SK-MEL-5 (cell line): Measurements from ENCODE around the gene TRAPPC10. TPM values are rescaled to one million over a fixed set of nuclear protein-coding genes. Genes with fewer than 3 reads are reported as not detected.
"Not testable (repeated sequence)": the region's sequence is repeated elsewhere in the genome, so short reads cannot be mapped to it uniquely, and the experiment has no call there.

Source experiments
- DNase-seq: peaks from one replicate; pipeline ENCODE4 v3.0.0-alpha.2; 2016; ENCODE audit warnings: low read depth, low spot score
- in situ Hi-C: cut with HindIII; loops from 2 replicates; pipeline ENCODE4 v1.10.0; 2016; ENCODE audit warnings: low sequenced_read_pairs, high pct_unique_total_duplicates, low pct_unique_long_range_greater_than_20kb
- total RNA-seq: library from RNA; depleted of rRNA; stranded (reverse); fragments of >200 nt; shearing (Covaris generic); gene quantifications from 2 replicates; pipeline ENCODE4 v1.2.3, GENCODE V29; 2014

TRAPPC10 gene
- total RNA-seq, 1 experiment from 2014 or later, result 24.3 TPM

DNA sequence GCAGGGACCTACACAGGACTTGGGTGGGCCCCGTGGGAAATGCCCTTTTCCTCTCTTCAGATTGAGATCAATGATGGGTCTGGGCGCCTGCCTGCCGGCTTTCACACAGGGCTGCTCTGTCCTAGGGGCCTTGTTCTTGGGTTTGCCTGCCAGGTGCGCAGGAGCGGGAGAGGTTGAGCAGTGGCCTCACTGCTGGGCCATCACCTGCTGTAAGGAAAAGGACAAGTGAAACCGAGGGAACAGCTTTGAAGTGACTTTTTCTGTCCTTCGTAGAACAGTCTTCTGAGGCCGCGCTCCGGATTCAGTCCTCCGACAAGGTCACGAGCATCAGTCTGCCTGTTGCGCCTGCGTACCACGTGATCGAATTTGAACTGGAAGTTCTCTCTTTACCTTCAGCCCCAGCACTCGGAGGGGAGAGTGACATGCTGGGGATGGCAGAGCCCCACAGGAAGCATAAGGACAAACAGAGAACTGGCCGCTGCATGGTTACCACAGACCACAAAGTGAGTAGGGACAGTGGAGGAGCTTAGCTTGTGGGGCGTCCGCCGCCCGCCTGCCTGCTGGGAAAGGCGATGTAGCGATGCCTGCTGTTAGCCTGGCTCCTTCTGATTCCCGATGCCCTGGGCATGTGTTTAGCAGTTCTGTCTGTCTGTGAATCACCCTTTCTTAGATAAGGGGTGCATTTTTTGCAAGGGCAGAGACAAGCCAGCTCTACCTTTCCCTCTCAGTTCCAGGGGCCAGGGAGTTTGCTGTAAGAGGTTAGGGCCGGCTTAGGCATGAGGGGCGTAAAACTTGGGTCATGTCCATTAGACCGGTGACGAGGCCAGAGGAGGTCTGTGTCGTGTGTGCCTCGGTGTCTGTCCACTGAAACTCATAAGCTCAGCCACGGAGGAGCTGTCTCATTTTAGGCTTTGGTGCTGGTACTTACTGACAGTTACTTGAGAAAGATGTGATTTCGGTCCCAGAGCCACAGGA is 75.6 kb downstream of the TRAPPC10 start:
- in situ Hi-C loops, result no loop called here
- DNase-seq, result no peak

DNA sequence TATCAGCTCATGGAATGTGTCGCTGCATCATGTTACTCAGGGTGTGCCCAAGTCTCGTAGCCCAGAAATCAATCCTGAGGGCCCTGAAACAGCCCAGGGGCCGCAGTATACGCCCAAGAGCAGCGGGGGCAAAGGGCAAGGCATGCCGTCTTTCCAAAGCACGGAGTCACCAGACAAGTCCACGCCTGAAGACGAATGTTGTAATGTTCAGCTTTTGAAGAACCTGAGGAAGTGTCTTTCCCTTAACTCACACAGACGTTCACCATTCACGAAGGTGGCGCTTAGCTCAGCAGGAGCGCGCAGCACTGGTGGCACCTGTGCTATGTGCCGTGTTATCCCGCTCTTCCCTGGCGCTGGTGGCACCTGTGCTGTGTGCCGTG is 76.3 kb downstream of the TRAPPC10 start:
- in situ Hi-C loops, result no loop called here

DNA sequence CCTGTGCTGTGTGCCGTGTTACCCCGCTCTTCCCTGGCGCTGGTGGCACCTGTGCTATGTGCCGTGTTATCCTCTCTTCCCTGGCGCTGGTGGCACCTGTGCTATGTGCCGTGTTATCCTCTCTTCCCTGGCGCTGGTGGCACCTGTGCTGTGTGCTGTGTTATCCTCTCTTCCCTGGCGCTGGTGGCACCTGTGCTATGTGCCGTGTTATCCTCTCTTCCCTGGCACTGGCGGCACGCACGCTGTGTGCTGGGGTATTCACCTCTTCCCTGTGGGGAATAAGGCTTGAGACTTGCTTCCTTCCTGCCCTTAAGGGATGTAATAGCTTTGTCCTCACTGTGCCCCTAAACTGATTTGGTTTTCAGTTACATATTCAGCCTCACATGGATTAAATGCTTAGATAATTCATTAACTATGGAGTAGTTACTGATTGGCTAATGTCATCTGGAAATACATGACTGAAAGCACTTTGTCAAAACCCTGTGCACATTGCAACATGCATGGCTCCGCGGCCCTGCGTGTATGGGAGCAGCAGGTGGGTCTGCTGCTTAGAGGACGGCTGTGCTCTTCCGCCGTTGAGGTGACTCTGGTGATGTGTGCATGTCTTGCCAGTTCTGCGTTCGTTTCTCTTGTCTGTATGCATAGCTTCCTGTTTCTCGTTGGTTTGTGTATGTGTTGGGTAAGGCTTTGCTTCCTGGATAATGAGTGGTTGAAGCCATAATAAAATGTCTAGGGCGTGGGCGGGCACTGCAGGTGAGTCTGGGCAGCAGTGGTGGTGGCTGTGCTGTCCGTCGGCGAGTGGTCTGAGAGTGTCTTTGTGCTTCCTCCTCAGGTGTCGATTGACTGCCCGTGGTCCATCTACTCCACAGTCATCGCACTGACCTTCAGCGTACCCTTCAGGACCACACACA is 77.1 kb downstream of the TRAPPC10 start:
- in situ Hi-C loops, result no loop called here
- no peak for DNase-seq

More for the DNA sequence above, 76.3 kb downstream of the TRAPPC10 start:
- no peak for DNase-seq

DNA sequence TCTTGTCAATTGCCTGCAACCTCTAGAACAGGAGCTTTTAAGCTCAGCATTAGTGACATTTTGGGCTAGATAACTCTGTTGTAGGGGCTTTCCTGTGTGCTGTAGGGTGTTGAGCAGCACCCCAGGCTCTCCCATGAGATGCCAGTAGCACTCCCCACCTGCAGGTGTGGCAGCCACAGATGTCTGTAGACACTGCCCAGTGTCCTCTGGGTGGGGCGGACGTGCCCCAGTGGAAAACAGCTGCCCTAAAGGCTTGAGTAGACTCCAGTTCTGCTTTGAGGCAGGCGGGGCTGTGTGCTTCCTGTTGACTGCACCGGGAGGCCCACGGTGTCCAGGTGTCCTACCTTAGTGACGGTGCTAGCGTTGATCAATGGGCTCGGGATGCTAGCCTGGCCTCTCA is 78.2 kb downstream of the TRAPPC10 start:
- DNase-seq, result no peak
- in situ Hi-C loops, result no loop called here

DNA sequence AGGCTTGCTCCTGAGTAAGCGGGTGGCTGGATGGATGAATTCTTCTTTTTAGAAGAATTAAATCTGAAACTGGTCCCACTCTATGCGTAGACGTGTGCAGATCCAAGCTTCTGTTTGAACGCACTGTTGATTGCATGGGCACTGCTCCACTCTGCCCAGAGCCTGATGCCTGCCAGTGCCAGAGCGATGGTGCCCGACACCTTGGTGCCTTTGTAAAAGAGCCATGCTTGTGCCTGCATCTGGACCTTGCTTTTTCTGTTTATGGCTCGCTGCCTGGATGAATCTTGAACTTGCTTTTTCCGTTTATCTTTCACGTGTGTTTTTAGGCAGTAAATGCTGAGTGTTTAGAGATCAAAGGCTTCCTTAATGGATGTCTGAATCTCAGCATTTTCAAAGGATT is 80.1 kb downstream of the TRAPPC10 start:
- in situ Hi-C loops, result no loop called here
- no peak for DNase-seq

DNA sequence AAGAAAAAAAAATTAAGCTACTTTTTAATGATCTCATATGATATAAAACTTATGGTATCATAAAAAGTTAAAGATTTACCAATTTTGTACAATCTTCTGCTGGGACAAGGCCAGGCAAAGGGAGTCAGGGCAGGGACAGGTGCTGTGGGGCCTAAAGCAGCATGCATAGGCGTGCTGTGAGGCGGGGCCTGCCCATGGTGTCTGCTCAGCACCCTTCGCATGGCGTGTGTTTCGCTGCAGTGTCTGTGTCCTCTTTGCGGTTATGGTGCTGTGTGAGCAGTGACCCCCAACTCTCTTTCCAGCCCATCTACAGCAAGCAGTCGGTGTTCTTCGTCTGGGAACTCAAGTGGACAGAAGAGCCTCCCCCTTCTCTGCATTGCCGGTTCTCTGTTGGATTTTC is 81.7 kb downstream of the TRAPPC10 start:
- in situ Hi-C loops, result no loop called here
- no peak for DNase-seq

DNA sequence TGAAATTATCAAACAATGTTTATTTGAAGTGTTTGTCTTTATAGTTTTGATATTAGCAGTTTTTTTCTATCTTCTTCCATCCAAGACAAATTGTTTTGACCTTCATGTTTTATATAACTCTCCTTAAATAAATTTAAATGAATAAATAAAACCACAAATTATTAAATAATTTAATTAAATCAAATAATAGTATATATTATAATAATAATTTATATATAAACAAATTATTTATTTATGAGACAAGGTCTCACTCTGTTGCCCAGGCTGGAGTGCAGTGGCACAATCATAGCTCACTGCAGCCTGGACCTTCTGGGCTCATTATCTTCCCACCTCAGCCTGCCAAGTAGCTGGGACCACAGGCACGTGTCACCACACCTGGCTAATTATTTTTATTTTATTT is 82.7 kb downstream of the TRAPPC10 start:
- DNase-seq, result no peak
- in situ Hi-C loops, result no loop called here

DNA sequence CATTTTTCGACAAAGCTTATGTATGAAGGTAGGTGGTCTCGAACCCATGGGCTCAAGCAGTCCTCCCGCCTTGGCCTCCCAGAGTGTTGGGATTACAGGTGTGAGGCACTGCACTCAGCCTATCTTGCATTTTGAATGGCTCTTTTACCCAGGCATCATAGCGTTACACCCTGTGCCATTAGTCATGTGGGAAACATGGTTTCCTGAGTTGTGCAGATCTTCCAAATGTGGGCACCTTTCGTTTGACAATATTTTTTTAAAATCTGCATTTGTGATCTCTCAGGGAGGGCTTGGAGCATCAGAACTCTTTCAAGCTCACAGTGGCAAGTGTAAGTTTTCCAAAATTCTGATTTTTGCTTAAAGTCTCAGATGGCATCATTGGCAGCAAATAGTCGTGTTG is 86.4 kb downstream of the TRAPPC10 start:
- in situ Hi-C loops, DNase-seq: not testable (repeated sequence)

DNA sequence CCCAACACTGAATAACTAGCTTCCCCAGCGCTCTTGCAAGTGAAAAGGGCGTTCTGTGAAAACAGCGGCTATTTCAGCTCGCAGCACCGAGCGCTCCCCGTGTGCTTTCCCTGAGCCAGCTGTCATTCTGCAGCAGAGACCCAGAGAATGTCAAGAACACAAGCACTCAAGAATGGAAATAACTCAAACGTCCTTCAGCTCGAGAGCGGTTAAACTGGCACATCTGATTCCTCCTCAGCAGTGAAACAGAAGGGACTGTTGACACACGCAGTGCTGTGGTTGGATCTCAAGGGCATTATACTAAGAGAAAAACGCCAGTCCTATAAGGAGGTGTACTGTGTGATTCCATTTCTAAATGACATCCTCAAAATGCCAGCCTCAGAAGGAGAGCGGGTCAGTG is 86.9 kb downstream of the TRAPPC10 start:
- DNase-seq, in situ Hi-C loops: not testable (repeated sequence)

DNA sequence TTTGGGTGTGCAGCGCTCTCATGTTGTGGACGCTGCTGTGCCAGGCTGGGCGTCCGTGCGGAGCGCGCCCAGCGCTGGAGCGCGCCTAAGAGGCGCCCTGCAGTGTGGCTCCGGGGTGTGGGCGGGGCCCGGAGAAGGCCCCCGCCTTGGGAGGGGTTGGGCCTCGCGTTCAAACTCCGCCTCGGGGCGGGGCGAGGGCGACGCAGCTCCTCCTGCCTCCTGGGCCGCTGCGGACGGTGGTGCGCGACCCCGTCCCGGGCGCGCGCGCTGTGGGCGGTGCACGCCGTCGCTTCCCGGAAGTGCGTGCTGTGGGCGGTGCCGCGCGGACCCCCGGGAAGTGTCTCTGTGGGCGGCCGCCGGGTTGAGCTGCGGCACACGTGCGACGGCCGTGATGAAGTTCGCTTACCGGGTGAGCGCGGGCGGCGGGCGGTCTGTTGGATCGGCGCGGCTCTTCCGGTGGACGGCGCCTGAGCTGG is 95.0 kb downstream of the TRAPPC10 start, which contains the start of gene PWP2:
TSS of gene PWP2 (plus strand) at position 374 of the 476 bp plus-strand sequence. CDS start at position 392, 18 bp downstream.
- DNase-seq, in situ Hi-C loops: not testable (repeated sequence)

DNA sequence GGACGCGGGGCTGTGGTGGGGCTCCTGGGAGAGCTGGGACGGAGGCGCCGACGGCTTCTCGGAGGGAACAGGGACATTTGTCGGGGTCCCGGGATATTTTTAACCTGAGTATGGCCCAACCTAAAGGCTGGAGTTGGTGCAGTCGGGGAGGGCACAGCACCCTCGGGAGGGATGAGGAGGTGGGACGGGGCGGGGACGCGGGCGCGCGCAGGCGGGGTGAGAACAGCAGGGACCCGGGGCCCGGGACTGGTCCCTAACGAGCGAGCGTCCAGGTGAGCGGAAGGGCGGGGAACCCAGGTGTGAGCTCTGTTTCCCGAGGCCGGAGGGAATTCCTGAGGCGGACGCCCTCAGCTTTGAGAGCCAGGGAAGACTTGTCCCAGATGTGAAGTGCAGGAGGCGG is 95.5 kb downstream of the TRAPPC10 start:
- in situ Hi-C loops, DNase-seq: not testable (repeated sequence)

DNA sequence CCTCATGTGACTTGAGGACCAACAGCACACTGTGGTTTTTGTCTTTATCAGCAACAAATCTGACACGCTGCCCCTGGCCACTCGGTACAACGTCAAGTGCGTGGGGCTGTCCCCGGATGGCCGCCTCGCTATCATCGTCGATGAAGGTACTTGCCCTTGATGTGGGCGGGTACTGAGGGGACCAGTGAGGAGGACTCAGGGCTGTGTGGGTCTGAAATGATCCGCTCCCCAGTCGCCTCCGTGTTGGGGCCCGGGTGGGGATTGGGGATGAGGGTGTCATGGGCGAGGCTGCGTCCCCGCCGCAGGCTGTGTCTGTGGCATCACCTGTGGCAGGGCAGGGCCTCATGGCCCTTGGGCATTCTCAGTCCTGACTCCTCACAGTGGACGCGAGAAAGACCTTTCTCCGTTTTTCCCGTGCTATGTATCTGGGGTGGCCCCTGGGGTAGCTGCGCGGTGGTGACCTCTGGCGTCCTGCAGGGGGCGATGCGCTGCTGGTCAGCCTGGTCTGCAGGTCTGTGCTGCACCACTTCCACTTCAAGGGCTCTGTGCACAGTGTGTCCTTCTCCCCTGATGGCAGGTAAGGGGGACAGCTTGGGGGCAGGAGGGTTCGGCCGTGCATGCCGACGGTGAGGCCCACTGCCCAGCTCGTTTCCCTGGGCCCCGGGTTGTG is 101.7 kb downstream of the TRAPPC10 start:
- in situ Hi-C loops, DNase-seq: not testable (repeated sequence)

DNA sequence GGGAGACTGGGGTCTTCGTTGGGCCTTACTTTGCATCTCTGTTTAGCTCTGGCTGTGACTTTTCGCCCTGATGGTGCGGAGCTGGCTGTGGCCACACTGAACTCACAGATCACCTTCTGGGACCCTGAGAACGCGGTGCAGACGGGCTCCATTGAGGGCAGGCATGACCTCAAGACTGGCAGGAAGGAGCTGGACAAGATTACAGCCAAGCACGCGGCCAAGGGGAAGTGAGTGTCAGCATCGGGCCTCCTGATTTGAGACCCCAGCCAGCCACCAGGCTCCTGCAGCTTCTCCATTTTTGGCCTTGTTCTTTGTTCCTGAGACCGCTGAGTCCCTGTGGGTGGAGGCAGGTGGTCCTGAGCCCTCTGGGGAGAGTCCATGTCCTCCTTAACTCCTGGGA is 110.0 kb downstream of the TRAPPC10 start:
- in situ Hi-C loops, DNase-seq: not testable (repeated sequence)

DNA sequence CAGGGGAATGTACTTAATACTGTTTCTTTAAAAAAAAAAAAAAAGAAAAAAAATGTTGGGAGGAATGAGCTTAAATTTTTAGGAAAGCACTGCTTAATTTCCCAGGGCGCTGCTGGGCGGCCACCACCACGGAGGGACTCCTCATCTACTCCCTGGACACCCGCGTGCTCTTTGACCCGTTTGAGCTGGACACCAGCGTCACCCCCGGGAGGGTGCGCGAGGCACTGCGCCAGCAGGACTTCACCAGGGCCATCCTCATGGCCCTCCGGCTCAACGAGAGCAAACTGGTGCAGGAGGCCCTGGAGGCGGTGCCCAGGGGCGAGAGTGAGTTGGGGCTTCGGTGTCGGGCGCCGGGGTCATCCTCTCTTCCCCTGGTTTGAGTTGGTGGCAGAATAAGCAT is 115.7 kb downstream of the TRAPPC10 start:
- DNase-seq, in situ Hi-C loops: not testable (repeated sequence)

DNA sequence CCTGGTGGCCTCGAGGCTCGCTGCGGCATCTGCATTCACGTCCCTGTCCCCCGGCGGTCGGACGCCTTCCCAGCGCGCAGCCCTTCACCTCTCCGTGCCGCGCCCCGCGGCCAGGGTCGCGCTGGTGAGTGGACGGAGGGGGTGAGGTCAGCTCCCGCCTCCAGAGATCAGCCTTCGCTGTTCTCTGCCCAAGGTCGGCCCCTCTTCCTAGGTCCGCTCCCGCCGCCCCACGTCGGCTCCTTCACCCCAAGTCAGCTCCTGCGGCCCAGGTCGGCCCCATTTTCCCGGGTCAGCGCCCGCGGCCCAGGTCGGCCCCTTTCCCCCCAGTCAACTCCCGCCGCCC is 121.6 kb downstream of the TRAPPC10 start:
- in situ Hi-C loops, DNase-seq: not testable (repeated sequence)

DNA sequence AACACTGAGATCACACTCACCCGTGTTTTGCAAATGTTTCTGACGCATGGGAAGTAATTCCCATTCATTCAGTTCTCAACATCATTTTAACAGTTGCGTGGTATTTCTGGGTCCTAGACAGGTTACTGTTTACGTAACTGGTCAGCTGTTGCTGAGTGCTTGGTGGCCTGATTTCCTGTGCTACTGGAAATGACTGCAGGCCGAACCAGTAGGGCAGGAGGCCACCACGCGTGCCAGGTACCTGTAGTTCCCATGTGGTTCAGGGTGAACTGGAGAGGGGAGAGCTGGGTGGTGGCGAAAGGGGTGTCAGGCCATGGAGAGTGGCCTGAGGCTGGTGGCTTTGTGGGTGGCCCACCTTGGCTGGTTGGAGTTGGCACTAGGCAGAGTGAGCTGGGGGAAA is 122.6 kb downstream of the TRAPPC10 start:
- DNase-seq, in situ Hi-C loops: not testable (repeated sequence)

DNA sequence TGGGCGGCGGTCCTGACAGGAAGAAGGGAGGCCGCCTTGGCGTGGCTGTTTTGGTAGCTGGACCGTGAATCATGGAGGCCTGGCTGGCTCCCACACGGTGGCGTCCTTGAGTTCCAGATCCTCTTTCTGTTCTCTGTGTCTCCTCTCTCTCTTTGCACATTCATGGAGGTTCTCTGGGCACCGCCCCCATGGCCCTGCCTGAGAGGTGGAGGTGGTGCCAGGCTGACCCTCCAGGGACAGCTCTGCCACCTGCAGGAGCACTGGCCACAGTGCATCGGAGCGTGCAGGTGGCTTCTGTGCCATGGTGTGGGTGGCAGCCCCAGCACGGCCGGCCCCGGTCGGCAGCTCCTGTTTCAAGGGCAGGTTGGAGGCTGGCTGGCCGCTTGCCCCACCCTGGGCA is 125.9 kb downstream of the TRAPPC10 start:
- in situ Hi-C loops, DNase-seq: not testable (repeated sequence)
